Breast epithelium (tissue), 3 donors: ENCODE data around the gene ANXA4.

Experiments
- POLR2AphosphoS5 ChIP-seq, 3 donors: sonication (generic); formaldehyde crosslinking; IDR thresholded peaks; one replicate each; pipeline ENCODE4 v1.6.1; 2017; ENCODE audit warnings: antibody characterized with exemption in 3 of 3
- TF ChIP-seq, protein P1 (sequence below), 3 donors: fragments of 450-650 bp; IDR thresholded peaks; one replicate each; pipeline ENCODE4 v1.5.1; 2016 to 2017; ENCODE audit warnings: antibody characterized with exemption in 3 of 3, mild to moderate bottlenecking in 3 of 3, moderate library complexity in 3 of 3

DNA sequence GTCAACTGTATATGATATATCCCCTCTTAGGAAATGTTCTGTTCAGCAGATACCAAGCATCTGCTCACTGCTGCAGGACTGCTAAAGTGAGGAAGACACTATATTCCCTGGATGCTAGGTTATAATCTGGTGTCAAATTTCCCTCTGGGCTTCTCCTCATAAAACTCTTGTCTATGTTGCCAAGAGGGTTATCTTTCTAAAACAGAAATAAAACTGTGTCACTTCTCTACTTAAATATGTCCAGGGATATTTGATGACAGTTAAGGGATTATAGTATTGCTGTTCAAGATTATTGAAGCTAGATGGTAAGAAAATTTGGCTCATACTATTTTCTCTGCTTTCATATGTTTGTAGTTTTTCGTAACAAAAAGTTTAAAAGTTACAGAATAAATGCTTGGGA is 121.4 kb downstream of the ANXA4 start:
- no peak for TF ChIP-seq POLR2AphosphoS5 (IDR thresholded peaks at IDR 0.05)
- TF ChIP-seq, protein P1, sequence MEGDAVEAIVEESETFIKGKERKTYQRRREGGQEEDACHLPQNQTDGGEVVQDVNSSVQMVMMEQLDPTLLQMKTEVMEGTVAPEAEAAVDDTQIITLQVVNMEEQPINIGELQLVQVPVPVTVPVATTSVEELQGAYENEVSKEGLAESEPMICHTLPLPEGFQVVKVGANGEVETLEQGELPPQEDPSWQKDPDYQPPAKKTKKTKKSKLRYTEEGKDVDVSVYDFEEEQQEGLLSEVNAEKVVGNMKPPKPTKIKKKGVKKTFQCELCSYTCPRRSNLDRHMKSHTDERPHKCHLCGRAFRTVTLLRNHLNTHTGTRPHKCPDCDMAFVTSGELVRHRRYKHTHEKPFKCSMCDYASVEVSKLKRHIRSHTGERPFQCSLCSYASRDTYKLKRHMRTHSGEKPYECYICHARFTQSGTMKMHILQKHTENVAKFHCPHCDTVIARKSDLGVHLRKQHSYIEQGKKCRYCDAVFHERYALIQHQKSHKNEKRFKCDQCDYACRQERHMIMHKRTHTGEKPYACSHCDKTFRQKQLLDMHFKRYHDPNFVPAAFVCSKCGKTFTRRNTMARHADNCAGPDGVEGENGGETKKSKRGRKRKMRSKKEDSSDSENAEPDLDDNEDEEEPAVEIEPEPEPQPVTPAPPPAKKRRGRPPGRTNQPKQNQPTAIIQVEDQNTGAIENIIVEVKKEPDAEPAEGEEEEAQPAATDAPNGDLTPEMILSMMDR (IDR thresholded peaks at IDR 0.05): no peak
